OCI-LY1 (cell line): Measurements from ENCODE around the gene UMODL1.

Source experiments
- H2AFZ ChIP-seq: fragments of 200-600 bp; sonication (generic), shearing (Covaris generic); 2 replicates; pipeline ENCODE4 v1.6.0; 2014; ENCODE audit warnings: antibody characterized with exemption, mild to moderate bottlenecking, low read length
- H3F3A ChIP-seq: fragments of 200-600 bp; sonication (generic), shearing (Covaris generic); 2 replicates; pipeline ENCODE4 v1.6.0; 2014; ENCODE audit warnings: mild to moderate bottlenecking, antibody characterized with exemption, low read length, moderate library complexity; ENCODE audit not compliant: insufficient read depth
- H3K27ac ChIP-seq: fragments of 200-600 bp; sonication (generic); 2 replicates; pipeline ENCODE4 v1.5.1; 2014; ENCODE audit warnings: low read length, mixed run types, mild to moderate bottlenecking, low read depth; ENCODE audit not compliant: poor library complexity, severe bottlenecking
- H3K27me3 ChIP-seq: fragments of 200-600 bp; sonication (generic); 2 replicates; pipeline ENCODE4 v1.6.0; 2014; ENCODE audit warnings: antibody characterized with exemption, mild to moderate bottlenecking, low read length, moderate library complexity; ENCODE audit not compliant: insufficient read depth
- H3K36me3 ChIP-seq: fragments of 200-600 bp; sonication (generic); 2 replicates; pipeline ENCODE4 v1.6.1; 2014; ENCODE audit warnings: mild to moderate bottlenecking, antibody characterized with exemption, low read length, moderate library complexity, mixed read lengths; ENCODE audit not compliant: insufficient read depth
- H3K4me1 ChIP-seq: fragments of 200-600 bp; sonication (generic); 2 replicates; pipeline ENCODE4 v1.5.1; 2014; ENCODE audit warnings: mild to moderate bottlenecking, low read length, moderate library complexity; ENCODE audit not compliant: insufficient read depth, severe bottlenecking
- H3K4me2 ChIP-seq: fragments of 200-600 bp; sonication (generic), shearing (Covaris generic); 2 replicates; pipeline ENCODE4 v1.6.1; 2014; ENCODE audit warnings: low read length
- H3K4me3 ChIP-seq: fragments of 200-600 bp; sonication (generic); 2 replicates; pipeline ENCODE4 v1.5.1; 2014; ENCODE audit warnings: low read length, low read depth, mild to moderate bottlenecking, mixed read lengths; ENCODE audit not compliant: poor library complexity, severe bottlenecking
- H3K79me2 ChIP-seq: fragments of 200-600 bp; shearing (Covaris generic); 2 replicates; pipeline ENCODE4 v1.6.1; 2016; ENCODE audit warnings: mixed run types, low read length, mixed read lengths; ENCODE audit not compliant: insufficient read depth
- H3K9ac ChIP-seq: fragments of 200-600 bp; sonication (generic), shearing (Covaris generic); 2 replicates; pipeline ENCODE4 v1.6.1; 2014; ENCODE audit warnings: mild to moderate bottlenecking, low read length, mixed read lengths
- H3K9me2 ChIP-seq: fragments of 200-600 bp; sonication (generic), shearing (Covaris generic); 2 replicates; pipeline ENCODE4 v1.6.1; 2014; ENCODE audit warnings: low read depth, mild to moderate bottlenecking, low read length, mixed read lengths
- H3K9me3 ChIP-seq: fragments of 200-600 bp; shearing (Covaris generic); 2 replicates; pipeline ENCODE4 v1.6.1; 2014; ENCODE audit warnings: low read length, mixed read lengths
- H4K20me1 ChIP-seq: fragments of 200-600 bp; sonication (generic), shearing (Covaris generic); 2 replicates; pipeline ENCODE4 v1.6.0; 2016; ENCODE audit warnings: mild to moderate bottlenecking, low read length; ENCODE audit not compliant: insufficient read depth
- CTCF ChIP-seq: fragments of 200-600 bp; sonication (generic), shearing (Covaris generic); IDR thresholded peaks from 2 replicates; pipeline ENCODE4 v1.5.1; 2017; ENCODE audit warnings: mild to moderate bottlenecking, antibody characterized with exemption, low read length, moderate library complexity, mixed read lengths
- EZH2 ChIP-seq: fragments of 200-600 bp; sonication (generic), shearing (Covaris generic); IDR thresholded peaks from 2 replicates; pipeline ENCODE4 v1.8.0; 2017; ENCODE audit warnings: borderline replicate concordance, mixed run types, mild to moderate bottlenecking, antibody characterized with exemption, low read length, moderate library complexity, mixed read lengths

UMODL1 gene

GRCh38 chr21:42144221-42144620, 73.1 kb downstream of the UMODL1 start:
- Histone ChIP-seq H3K4me3 (no peak overlapping the region), H3K9me2 (no peaks in the 10 kb centered on the region), H3K36me3 (0 out of 2 replicates have a peak, but pooled peaks cover 4% of the 10 kb centered on the region), H3F3A (no peaks in the 10 kb centered on the region), H3K27ac (no peak overlapping the region), H3K79me2 (no peaks in the 10 kb centered on the region), H4K20me1 (no peaks in the 10 kb centered on the region), H3K9ac (no peak overlapping the region), H2AFZ (no peak overlapping the region), H3K9me3 (no peaks in the 10 kb centered on the region), H3K4me2 (no peak overlapping the region), H3K4me1 (peaks cover 18% of the 10 kb centered on the region), H3K27me3 (no peaks in the 10 kb centered on the region)
- no peak for TF ChIP-seq CTCF
- no peak for TF ChIP-seq EZH2

DNA sequence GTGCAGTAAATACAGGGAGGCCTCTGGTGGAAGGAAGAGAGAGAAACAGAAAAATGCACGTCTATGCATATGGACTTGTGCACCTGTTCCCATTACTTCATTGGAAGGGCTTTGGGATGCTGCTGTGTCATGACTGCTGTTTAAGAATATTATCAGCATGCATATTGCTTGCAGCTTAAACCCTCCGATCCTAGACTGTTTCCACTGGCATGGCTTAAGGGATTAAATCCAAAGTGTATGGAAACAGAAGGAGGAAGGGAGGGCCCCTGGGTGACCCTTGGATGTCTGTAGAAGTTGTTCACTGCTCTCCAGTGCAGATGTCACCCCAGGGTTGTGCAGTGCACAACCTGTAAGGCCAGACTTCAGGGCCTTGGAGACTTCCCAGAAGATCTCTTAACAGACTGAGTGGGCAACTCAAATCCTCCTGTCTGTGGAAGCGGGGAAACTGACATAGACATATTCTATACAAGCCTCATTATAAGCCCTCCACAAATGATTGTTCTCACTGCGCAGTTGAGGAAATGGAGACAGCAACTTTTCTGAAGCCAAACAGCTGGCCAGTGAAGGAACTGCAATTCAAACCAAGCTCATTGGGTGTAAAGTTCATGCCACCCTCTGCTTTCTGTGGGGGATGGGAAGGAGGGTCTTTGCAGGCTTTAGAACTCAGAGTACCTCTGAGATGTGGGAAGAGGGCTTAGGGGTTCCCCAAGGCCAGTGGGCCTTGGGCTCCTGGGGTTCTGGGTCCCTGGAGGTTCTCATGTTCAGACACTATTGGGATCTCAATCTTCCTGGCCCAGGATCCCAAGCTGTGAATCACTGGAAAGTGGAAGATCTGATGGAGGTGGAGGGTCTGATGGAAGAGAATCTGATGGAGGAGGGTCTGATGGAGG, 73.8 kb downstream of the UMODL1 start:
- no peak overlapping the region; the same call in 1 of the 2 replicates for H3K4me2 ChIP-seq
- H3K4me3 ChIP-seq = no peak overlapping the region
- no peaks in the 10 kb centered on the region for H3K27me3 ChIP-seq
- H3K9me3 ChIP-seq = no peaks in the 10 kb centered on the region
- H3K4me1 ChIP-seq = peaks cover 22% of the 10 kb centered on the region
- no peaks in the 10 kb centered on the region for H3K79me2 ChIP-seq
- no peak for TF ChIP-seq EZH2
- no peak for TF ChIP-seq CTCF
- no peaks in the 10 kb centered on the region for H3K9me2 ChIP-seq
- no peaks in the 10 kb centered on the region for H4K20me1 ChIP-seq
- no peaks in the 10 kb centered on the region for H3F3A ChIP-seq
- H2AFZ ChIP-seq = no peak overlapping the region
- H3K36me3 ChIP-seq = no peaks in the 10 kb centered on the region
- no peak overlapping the region for H3K9ac ChIP-seq
- peak overlapping the region; percentile 25 for H3K27ac ChIP-seq

DNA sequence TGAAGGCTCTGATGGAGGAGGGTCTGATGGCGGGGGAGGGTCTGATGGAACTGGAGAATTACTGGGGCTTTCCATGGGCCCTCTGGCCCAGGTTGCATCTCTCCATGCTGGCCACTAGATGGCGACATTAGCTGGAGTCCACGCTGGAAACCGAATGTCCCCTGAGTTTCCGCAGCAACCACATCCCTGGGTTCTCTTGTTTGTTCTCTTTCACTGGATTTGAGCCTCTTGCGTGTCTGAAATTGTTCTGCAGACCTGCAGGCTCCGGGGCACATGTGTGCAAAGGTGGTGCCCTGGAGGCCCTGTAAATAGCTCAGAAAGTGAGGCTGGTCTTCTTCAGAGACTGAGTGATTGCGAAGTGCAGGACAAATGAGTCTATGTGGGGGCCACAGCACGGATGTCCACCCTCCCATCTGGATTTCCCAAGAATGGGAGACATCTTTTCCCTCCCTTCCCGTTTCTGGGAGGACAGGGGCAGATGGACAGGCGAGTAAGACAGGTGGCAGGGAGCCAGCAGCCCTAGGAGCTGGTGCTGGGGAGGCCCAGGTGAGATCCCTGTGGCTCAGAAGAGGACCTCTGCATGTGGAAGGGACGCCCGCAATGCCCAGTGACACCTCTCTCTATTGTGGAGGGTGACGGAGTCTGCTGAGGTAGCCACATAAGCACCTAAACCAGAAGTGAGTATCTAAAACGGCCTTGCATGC, 74.6 kb downstream of the UMODL1 start:
- Histone ChIP-seq H3K4me3 (no peak overlapping the region), H2AFZ (no peak overlapping the region), H3K79me2 (no peaks in the 10 kb centered on the region), H4K20me1 (no peaks in the 10 kb centered on the region), H3K4me2 (no peak overlapping the region; the same call in 1 of the 2 replicates), H3K9me3 (no peaks in the 10 kb centered on the region), H3F3A (no peaks in the 10 kb centered on the region), H3K4me1 (peaks cover 19% of the 10 kb centered on the region), H3K27me3 (no peaks in the 10 kb centered on the region), H3K36me3 (no peaks in the 10 kb centered on the region), H3K27ac (peak overlapping the region; percentile 25), H3K9ac (no peak overlapping the region), H3K9me2 (no peaks in the 10 kb centered on the region)
- TF ChIP-seq CTCF (peak; percentile 82), EZH2 (no peak)
